HepG2 (cell line): Measurements from ENCODE around the gene GBA3.

Experiments used
- BHLHE40 ChIP-seq: IDR thresholded peaks from 2 replicates; pipeline ENCODE4 v1.6.1; 2011; ENCODE audit warnings: low read length, improper control_type of control experiment
- CTCF ChIP-seq: sonication (generic); formaldehyde crosslinking; IDR thresholded peaks from 2 replicates; pipeline ENCODE4 v1.5.0; 2020; ENCODE audit warnings: mild to moderate bottlenecking, missing genetic modification reagents, moderate library complexity
- ETV6 ChIP-seq: sonication (generic); formaldehyde crosslinking; conservative IDR thresholded peaks from 2 replicates; pipeline ENCODE4 v1.4.0; 2020; ENCODE audit warnings: missing genetic modification reagents
- FOSL1 ChIP-seq: sonication (generic); formaldehyde crosslinking; IDR thresholded peaks from 2 replicates; pipeline ENCODE4 v1.9.0; 2021; ENCODE audit warnings: missing genetic modification reagents, borderline replicate concordance
- PBX2 ChIP-seq: IDR thresholded peaks from 2 replicates; pipeline ENCODE4 v1.6.1; 2016; ENCODE audit warnings: control low read depth
- POLR2A ChIP-seq, 2 experiments: IDR thresholded peaks; 2 replicates each; pipeline ENCODE4 v1.6.1; 2011; ENCODE audit warnings: low read depth in 2 of 2, low read length in 2 of 2, mild to moderate bottlenecking in 1 of 2, moderate library complexity in 1 of 2; ENCODE audit not compliant: insufficient read depth in 1 of 2
- PTBP1 ChIP-seq: fragments of 200-400 bp; formaldehyde crosslinking; IDR thresholded peaks from 2 replicates; pipeline ENCODE4 v1.6.1; 2018; ENCODE audit warnings: low read length, low read depth; ENCODE audit not compliant: poor library complexity, severe bottlenecking
- RARA ChIP-seq: IDR thresholded peaks from 2 replicates; pipeline ENCODE4 v1.6.1; 2016; ENCODE audit warnings: missing genetic modification reagents, missing compliant biosample characterization
- SMC3 ChIP-seq: IDR thresholded peaks from 2 replicates; pipeline ENCODE4 v1.6.1; 2011; ENCODE audit warnings: low read length, improper control_type of control experiment
- SP1 ChIP-seq, 2 experiments: fragments of 450-650 bp in 1 of 2; sonication (generic) in 1 of 2; formaldehyde crosslinking in 1 of 2; IDR thresholded peaks; 2 replicates each; pipeline versions ENCODE4 v1.4.0 to v1.6.1; 2016 to 2020; ENCODE audit warnings: missing genetic modification reagents in 1 of 2
- ZBTB44 ChIP-seq: sonication (generic); formaldehyde crosslinking; IDR thresholded peaks from 2 replicates; pipeline ENCODE4 v1.4.0; 2020; ENCODE audit warnings: missing genetic modification reagents
- ZFX ChIP-seq: sonication (generic); formaldehyde crosslinking; IDR thresholded peaks from 2 replicates; pipeline ENCODE4 v1.4.0; 2020; ENCODE audit warnings: mild to moderate bottlenecking, low read depth, missing genetic modification reagents, moderate library complexity
- ZNF274 ChIP-seq: sonication (generic); formaldehyde crosslinking; IDR thresholded peaks from 2 replicates; pipeline ENCODE4 v1.5.1; 2020; ENCODE audit warnings: mild to moderate bottlenecking, missing genetic modification reagents
- ZNF776 ChIP-seq: sonication (generic); formaldehyde crosslinking; IDR thresholded peaks from 2 replicates; pipeline ENCODE4 v1.4.0; 2020; ENCODE audit warnings: mild to moderate bottlenecking, missing genetic modification reagents

GRCh38 chr4:22695029-22695428, 2.3 kb downstream of the GBA3 start:
- no peak for TF ChIP-seq ZNF274 (CRISPR knock-in tag)
- TF ChIP-seq ZNF776 = no peak
- TF ChIP-seq POLR2A (IDR thresholded peaks at IDR 0.05; ENCODE audit: insufficient read depth in 1 of 2, low read depth in 2 of 2, low read length in 2 of 2) = no peak
- no peak for TF ChIP-seq RARA (CRISPR knock-in tag)
- no peak for TF ChIP-seq SMC3
- no peak for TF ChIP-seq PBX2
- TF ChIP-seq PTBP1 = no peak
- TF ChIP-seq ETV6 (CRISPR knock-in tag) = no peak
- TF ChIP-seq CTCF (CRISPR knock-in tag) = no peak
- no peak for TF ChIP-seq ZBTB44 (CRISPR knock-in tag)
- TF ChIP-seq ZFX (CRISPR knock-in tag) = no peak
- no peak for TF ChIP-seq FOSL1 (CRISPR knock-in tag)
- TF ChIP-seq BHLHE40 = no peak
- no peak for TF ChIP-seq SP1 (IDR thresholded peaks at IDR 0.05)
- no peak for TF ChIP-seq SP1 (CRISPR knock-in tag; IDR thresholded peaks at IDR 0.05)
